ENCODE data around the gene TXNRD2.

DNA sequence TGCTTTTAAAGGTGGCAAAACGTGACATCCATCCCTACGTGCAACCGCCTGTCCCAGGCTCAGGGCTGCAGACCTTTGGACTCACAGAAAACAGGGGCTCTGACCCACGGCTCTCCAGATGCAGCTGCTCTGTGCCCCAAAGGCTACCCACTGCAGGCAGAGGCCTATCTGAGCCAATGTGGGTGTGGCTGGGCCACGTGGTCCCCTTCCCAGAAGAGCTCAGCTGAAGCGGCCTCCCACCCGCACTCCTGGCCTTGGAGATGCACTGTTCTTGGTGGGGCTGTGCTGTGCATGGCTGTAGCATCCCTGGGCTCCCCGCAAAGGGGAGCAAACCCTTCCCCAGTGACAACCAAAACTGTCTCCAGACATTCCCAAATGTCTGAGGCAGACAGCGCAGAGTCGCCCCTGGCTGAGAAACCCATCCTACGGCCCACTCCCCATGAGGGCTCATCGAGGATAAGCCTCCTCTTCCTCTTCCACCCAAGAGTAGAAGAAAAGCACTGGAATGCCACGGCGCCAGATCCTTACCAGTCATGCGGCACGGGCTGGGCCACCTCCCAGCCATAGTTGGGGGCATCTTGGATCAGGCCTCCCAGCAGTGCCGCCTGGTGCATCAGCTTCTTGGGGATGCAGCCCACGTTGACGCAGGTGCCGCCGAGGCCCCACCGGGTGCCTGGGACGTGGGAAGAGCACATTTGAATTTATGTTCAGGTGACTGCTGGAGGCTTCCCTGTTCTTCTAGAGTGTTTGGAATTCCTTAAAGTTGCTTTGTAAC is 23.1 kb downstream of the TXNRD2 start:
- TF ChIP-seq, protein P1, sequence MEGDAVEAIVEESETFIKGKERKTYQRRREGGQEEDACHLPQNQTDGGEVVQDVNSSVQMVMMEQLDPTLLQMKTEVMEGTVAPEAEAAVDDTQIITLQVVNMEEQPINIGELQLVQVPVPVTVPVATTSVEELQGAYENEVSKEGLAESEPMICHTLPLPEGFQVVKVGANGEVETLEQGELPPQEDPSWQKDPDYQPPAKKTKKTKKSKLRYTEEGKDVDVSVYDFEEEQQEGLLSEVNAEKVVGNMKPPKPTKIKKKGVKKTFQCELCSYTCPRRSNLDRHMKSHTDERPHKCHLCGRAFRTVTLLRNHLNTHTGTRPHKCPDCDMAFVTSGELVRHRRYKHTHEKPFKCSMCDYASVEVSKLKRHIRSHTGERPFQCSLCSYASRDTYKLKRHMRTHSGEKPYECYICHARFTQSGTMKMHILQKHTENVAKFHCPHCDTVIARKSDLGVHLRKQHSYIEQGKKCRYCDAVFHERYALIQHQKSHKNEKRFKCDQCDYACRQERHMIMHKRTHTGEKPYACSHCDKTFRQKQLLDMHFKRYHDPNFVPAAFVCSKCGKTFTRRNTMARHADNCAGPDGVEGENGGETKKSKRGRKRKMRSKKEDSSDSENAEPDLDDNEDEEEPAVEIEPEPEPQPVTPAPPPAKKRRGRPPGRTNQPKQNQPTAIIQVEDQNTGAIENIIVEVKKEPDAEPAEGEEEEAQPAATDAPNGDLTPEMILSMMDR (IDR thresholded peaks at IDR 0.05): no peak
- no peak for TF ChIP-seq EP300 (IDR thresholded peaks at IDR 0.05; ENCODE audit: low read depth)
- no peak for TF ChIP-seq POLR2A (IDR thresholded peaks at IDR 0.05)
